GM10266 (cell line): Measurements from ENCODE around the gene TTC9.

Experiments used
- DNase-seq: peaks from one replicate; pipeline ENCODE4 v3.0.0; 2012; ENCODE audit errors: extremely low spot score
- CTCF ChIP-seq: IDR thresholded peaks from 2 replicates; pipeline ENCODE4 v1.5.1; 2012; ENCODE audit warnings: mild to moderate bottlenecking, low read depth; ENCODE audit not compliant: control insufficient read depth, insufficient read depth; ENCODE audit errors: missing control alignments

Gene TTC9

GRCh38 chr14:70716958-70717357 lies 75.2 kb downstream of the TTC9 start:
- no peak for DNase-seq
- no peak for TF ChIP-seq CTCF

- TF ChIP-seq CTCF = no peak
- DNase-seq = no peak
Observed at GRCh38 chr14:70718383-70719118, 76.8 kb downstream of the TTC9 start.

GRCh38 chr14:70721542-70721941 lies 79.8 kb downstream of the TTC9 start:
- TF ChIP-seq CTCF = no peak
- no peak for DNase-seq

GRCh38 chr14:70722418-70722817 lies 80.7 kb downstream of the TTC9 start:
- DNase-seq = no peak
- TF ChIP-seq CTCF = no peak

- no peak for DNase-seq
- TF ChIP-seq CTCF = no peak
Observed at GRCh38 chr14:70723276-70723675, 81.6 kb downstream of the TTC9 start.

GRCh38 chr14:70724110-70724509 lies 82.4 kb downstream of the TTC9 start:
- DNase-seq = no peak
- no peak for TF ChIP-seq CTCF

- no peak for DNase-seq
Observed at GRCh38 chr14:70724944-70725343, 83.2 kb downstream of the TTC9 start.

More at GRCh38 chr14:70724944-70725343, 83.2 kb downstream of the TTC9 start:
- no peak for TF ChIP-seq CTCF
